Left ventricle myocardium inferior (tissue), 1 donor: ENCODE data around the gene AMZ2. TPM values are rescaled to one million over a fixed set of nuclear protein-coding genes. Genes with fewer than 3 reads are reported as not detected.
"Not testable (repeated sequence)": the region's sequence is repeated elsewhere in the genome, so short reads cannot be mapped to it uniquely, and the experiment has no call there.

ENCODE experiments used
- DNase-seq: peaks from one replicate; pipeline ENCODE4 v3.0.0-alpha.2; 2020
- H3K27ac ChIP-seq: fragments of 200-600 bp; replicated peaks from 2 replicates; pipeline ENCODE4 v1.8.0; 2021
- H3K27me3 ChIP-seq: fragments of 200-600 bp; 2 replicates; pipeline ENCODE4 v1.8.0; 2021; ENCODE audit warnings: low read depth
- H3K36me3 ChIP-seq: fragments of 200-600 bp; 2 replicates; pipeline ENCODE4 v1.8.0; 2021
- H3K4me1 ChIP-seq: fragments of 200-600 bp; 2 replicates; pipeline ENCODE4 v1.8.0; 2021
- H3K4me3 ChIP-seq: fragments of 200-600 bp; 2 replicates; pipeline ENCODE4 v1.8.0; 2021; ENCODE audit warnings: mild to moderate bottlenecking, moderate library complexity
- H3K9me3 ChIP-seq: fragments of 200-600 bp; replicated peaks from 2 replicates; pipeline ENCODE4 v1.8.0; 2021
- CTCF ChIP-seq: fragments of 200-600 bp; IDR thresholded peaks from 2 replicates; pipeline ENCODE4 v1.8.0; 2021; ENCODE audit warnings: antibody characterized with exemption, mild to moderate bottlenecking, borderline replicate concordance
- intact Hi-C: fragments of 100-400 bp; cut with micrococcal nuclease; formaldehyde crosslinking; loops from one replicate; pipeline ENCODE4 v1.11.0; 2022
- total RNA-seq: library from RNA; stranded (reverse); fragmentation: NEBNext Ultra II Directional; extraction: Animal tissue kit (Norgen Biotek cat#: 25700); gene quantifications from one replicate; pipeline ENCODE4 v1.2.1, GENCODE V29; 2021
- donor health status: DM: no; HTN: yes; CAD: no; lungs with severe emphysema.

Gene AMZ2
- total RNA-seq, 1 donor from 2014 or later: 99.9 TPM

- H3K4me1 ChIP-seq: peaks cover 28% of the 10 kb centered on the region
- H3K36me3 ChIP-seq: peaks cover 28% of the 10 kb centered on the region
- no peak for DNase-seq
- H3K9me3 ChIP-seq: no peaks in the 10 kb centered on the region
- peak overlapping the region; percentile 98 for H3K27ac ChIP-seq
- H3K4me3 ChIP-seq: peak overlapping the region; percentile 88
- intact Hi-C loops: no loop called here
- no peaks in the 10 kb centered on the region for H3K27me3 ChIP-seq
- no peak for TF ChIP-seq CTCF
These were observed 1.0 kb downstream of the AMZ2 start for GRCh38 chr17:68248891-68249290.

GRCh38 chr17:68249354-68249765, 1.5 kb downstream of the AMZ2 start:
- Histone ChIP-seq H3K4me1 (peaks cover 28% of the 10 kb centered on the region), H3K27me3 (no peaks in the 10 kb centered on the region), H3K4me3 (no peak overlapping the region), H3K36me3 (peaks cover 33% of the 10 kb centered on the region), H3K9me3 (no peaks in the 10 kb centered on the region), H3K27ac (peak overlapping the region; percentile 98)
- DNase-seq: no peak
- TF ChIP-seq CTCF: no peak
- intact Hi-C loops: no loop called here

GRCh38 chr17:68253426-68253825, 5.6 kb downstream of the AMZ2 start:
- peaks cover 64% of the 10 kb centered on the region for H3K36me3 ChIP-seq
- H3K4me1 ChIP-seq: peaks cover 14% of the 10 kb centered on the region

GRCh38 chr17:68255151-68255550, 7.3 kb downstream of the AMZ2 start:
- intact Hi-C loops: no loop called here
- no peaks in the 10 kb centered on the region for H3K9me3 ChIP-seq
- peaks cover 16% of the 10 kb centered on the region for H3K4me1 ChIP-seq
- no peak overlapping the region for H3K4me3 ChIP-seq
- no peak for TF ChIP-seq CTCF
- no peak overlapping the region for H3K27ac ChIP-seq
- peaks cover 64% of the 10 kb centered on the region for H3K36me3 ChIP-seq
- no peaks in the 10 kb centered on the region for H3K27me3 ChIP-seq
- no peak for DNase-seq

More at GRCh38 chr17:68253426-68253825, 5.6 kb downstream of the AMZ2 start:
- H3K9me3 ChIP-seq, DNase-seq, H3K4me3 ChIP-seq, H3K27me3 ChIP-seq, intact Hi-C loops, H3K27ac ChIP-seq: not testable (repeated sequence)

- Histone ChIP-seq H3K27me3 (no peaks in the 10 kb centered on the region), H3K36me3 (peaks cover 59% of the 10 kb centered on the region), H3K4me3 (no peak overlapping the region), H3K9me3 (no peaks in the 10 kb centered on the region), H3K27ac (no peak overlapping the region), H3K4me1 (peaks cover 16% of the 10 kb centered on the region)
- DNase-seq: no peak
- intact Hi-C loops: no loop called here
- no peak for TF ChIP-seq CTCF
These were observed 8.1 kb downstream of the AMZ2 start for GRCh38 chr17:68255731-68256538.

- intact Hi-C loops, H3K9me3 ChIP-seq, DNase-seq, H3K27ac ChIP-seq, H3K4me3 ChIP-seq, H3K27me3 ChIP-seq: not testable (repeated sequence)
- H3K4me1 ChIP-seq: peaks cover 16% of the 10 kb centered on the region
- peaks cover 53% of the 10 kb centered on the region for H3K36me3 ChIP-seq
These were observed 8.9 kb downstream of the AMZ2 start for GRCh38 chr17:68256701-68257100.
